ENCODE measurements around the gene OR52H1.

The OR52H1 gene

GRCh38 chr11:5521540-5521939 is 26.8 kb downstream of the OR52H1 start:
- no peak overlapping the region for H3K27ac Mint-ChIP-seq
- no peak overlapping the region for H3K4me3 Mint-ChIP-seq
- peaks cover 11 to 12% of the 10 kb centered on the region in 2 donors for H3K27me3 Mint-ChIP-seq
- H3K9me3 Mint-ChIP-seq, result no peaks in the 10 kb centered on the region
- H3K36me3 Mint-ChIP-seq (ENCODE audit: insufficient read depth), result no peaks in the 10 kb centered on the region
- DNase-seq, result no peak
- no peaks in the 10 kb centered on the region for H3K4me1 Mint-ChIP-seq (ENCODE audit: low read depth in 2 of 2)
- no peak for ATAC-seq (replicated peaks)

GRCh38 chr11:5516599-5516998 is 31.7 kb downstream of the OR52H1 start, which contains the start of gene UBQLNL:
TSS of gene UBQLNL (minus strand) at chr11:5516699. CDS start at chr11:5516441, 258 bp downstream.
- H3K4me3 Mint-ChIP-seq, result no peak within 1 kb of the TSS
- H3K27me3 Mint-ChIP-seq, result no peaks in the 10 kb centered on the region
- no peaks in the 10 kb centered on the region for H3K36me3 Mint-ChIP-seq (ENCODE audit: insufficient read depth)
- DNase-seq (no peak), ATAC-seq (replicated peaks) (no peak)
- H3K4me1 Mint-ChIP-seq (ENCODE audit: low read depth in 2 of 2), result no peaks in the 10 kb centered on the region
- H3K9me3 Mint-ChIP-seq, result no peaks in the 10 kb centered on the region
- H3K27ac Mint-ChIP-seq, result no peak within 1 kb of the TSS

- ATAC-seq (replicated peaks), result no peak
- H3K4me3 Mint-ChIP-seq, result no peak overlapping the region
- DNase-seq, result no peak
These were observed 33.5 kb downstream of the OR52H1 start for GRCh38 chr11:5514841-5515240.

GRCh38 chr11:5509803-5510202 is 38.5 kb downstream of the OR52H1 start, which contains the start of gene UBQLN3:
TSS of gene UBQLN3 (minus strand) at chr11:5509957. CDS start at chr11:5509558, 399 bp downstream.
- no peak within 1 kb of the TSS for H3K27ac Mint-ChIP-seq
- no peaks in the 10 kb centered on the region for H3K36me3 Mint-ChIP-seq (ENCODE audit: insufficient read depth)
- H3K9me3 Mint-ChIP-seq, result no peaks in the 10 kb centered on the region
- H3K27me3 Mint-ChIP-seq, result peaks cover 14 to 32% of the 10 kb centered on the region in 2 donors
- no peaks in the 10 kb centered on the region for H3K4me1 Mint-ChIP-seq (ENCODE audit: low read depth in 2 of 2)
- H3K4me3 Mint-ChIP-seq, result no peak within 1 kb of the TSS
- DNase-seq (no peak), ATAC-seq (replicated peaks) (no peak)

More at GRCh38 chr11:5514841-5515240, 33.5 kb downstream of the OR52H1 start:
- H3K36me3 Mint-ChIP-seq (ENCODE audit: insufficient read depth), result no peaks in the 10 kb centered on the region
- H3K4me1 Mint-ChIP-seq (ENCODE audit: low read depth in 2 of 2), result no peaks in the 10 kb centered on the region
- no peak overlapping the region for H3K27ac Mint-ChIP-seq
- H3K9me3 Mint-ChIP-seq, result no peaks in the 10 kb centered on the region
- peaks cover 0 to 10% of the 10 kb centered on the region in 2 donors for H3K27me3 Mint-ChIP-seq

GRCh38 chr11:5508605-5509004 is 39.7 kb downstream of the OR52H1 start:
- ATAC-seq (replicated peaks) (no peak), DNase-seq (no peak)
- no peak overlapping the region for H3K4me3 Mint-ChIP-seq
- H3K27me3 Mint-ChIP-seq, result peaks cover 17 to 32% of the 10 kb centered on the region in 2 donors
- no peaks in the 10 kb centered on the region for H3K36me3 Mint-ChIP-seq (ENCODE audit: insufficient read depth)
- H3K27ac Mint-ChIP-seq, result no peak overlapping the region
- H3K9me3 Mint-ChIP-seq, result no peaks in the 10 kb centered on the region
- H3K4me1 Mint-ChIP-seq (ENCODE audit: low read depth in 2 of 2), result no peaks in the 10 kb centered on the region

- Mint-ChIP-seq H3K4me1 (ENCODE audit: low read depth in 2 of 2) (no peaks in the 10 kb centered on the region), H3K36me3 (ENCODE audit: insufficient read depth) (no peaks in the 10 kb centered on the region), H3K27ac (no peak overlapping the region), H3K27me3 (peaks cover 17 to 32% of the 10 kb centered on the region in 2 donors), H3K4me3 (no peak overlapping the region), H3K9me3 (no peaks in the 10 kb centered on the region)
- ATAC-seq (replicated peaks), result no peak
- DNase-seq, result no peak
These were observed 40.4 kb downstream of the OR52H1 start for GRCh38 chr11:5507933-5508305.

- DNase-seq, result no peak
- H3K36me3 Mint-ChIP-seq (ENCODE audit: insufficient read depth), result no peaks in the 10 kb centered on the region
These were observed 41.0 kb downstream of the OR52H1 start for GRCh38 chr11:5507177-5507932.

GRCh38 chr11:5505363-5506048 is 42.8 kb downstream of the OR52H1 start:
- Mint-ChIP-seq H3K4me3 (no peak overlapping the region), H3K27ac (no peak overlapping the region), H3K36me3 (ENCODE audit: insufficient read depth) (no peaks in the 10 kb centered on the region), H3K4me1 (ENCODE audit: low read depth in 2 of 2) (no peaks in the 10 kb centered on the region), H3K9me3 (no peaks in the 10 kb centered on the region), H3K27me3 (peaks cover 35 to 40% of the 10 kb centered on the region in 2 donors)
- ATAC-seq (replicated peaks) (no peak), DNase-seq (no peak)

More at GRCh38 chr11:5507177-5507932, 41.0 kb downstream of the OR52H1 start:
- Mint-ChIP-seq H3K4me3 (no peak overlapping the region), H3K9me3 (no peaks in the 10 kb centered on the region), H3K4me1 (ENCODE audit: low read depth in 2 of 2) (no peaks in the 10 kb centered on the region), H3K27ac (no peak overlapping the region), H3K27me3 (peaks cover 21 to 35% of the 10 kb centered on the region in 2 donors)
- ATAC-seq (replicated peaks), result no peak

- Mint-ChIP-seq H3K27me3 (peaks cover 34% of the 10 kb centered on the region in 2 donors), H3K36me3 (ENCODE audit: insufficient read depth) (no peaks in the 10 kb centered on the region), H3K4me1 (ENCODE audit: low read depth in 2 of 2) (no peaks in the 10 kb centered on the region), H3K9me3 (no peaks in the 10 kb centered on the region), H3K27ac (no peak overlapping the region), H3K4me3 (no peak overlapping the region)
- ATAC-seq (replicated peaks), result no peak
- no peak for DNase-seq
These were observed 43.9 kb downstream of the OR52H1 start for GRCh38 chr11:5504403-5504921.

- Mint-ChIP-seq H3K36me3 (ENCODE audit: insufficient read depth) (no peaks in the 10 kb centered on the region), H3K9me3 (no peaks in the 10 kb centered on the region), H3K27me3 (peaks cover 15 to 24% of the 10 kb centered on the region in 2 donors), H3K4me1 (ENCODE audit: low read depth in 2 of 2) (no peaks in the 10 kb centered on the region), H3K4me3 (no peak overlapping the region), H3K27ac (no peak overlapping the region)
- DNase-seq (no peak), ATAC-seq (replicated peaks) (no peak)
These were observed 47.9 kb downstream of the OR52H1 start for GRCh38 chr11:5500393-5500801.

GRCh38 chr11:5499671-5500070 is 48.7 kb downstream of the OR52H1 start:
- no peak overlapping the region for H3K27ac Mint-ChIP-seq
- no peaks in the 10 kb centered on the region for H3K4me1 Mint-ChIP-seq (ENCODE audit: low read depth in 2 of 2)
- no peaks in the 10 kb centered on the region for H3K36me3 Mint-ChIP-seq (ENCODE audit: insufficient read depth)
- H3K9me3 Mint-ChIP-seq, result no peaks in the 10 kb centered on the region
- DNase-seq (no peak), ATAC-seq (replicated peaks) (no peak)
- no peak overlapping the region for H3K4me3 Mint-ChIP-seq
- peaks cover 15 to 20% of the 10 kb centered on the region in 2 donors for H3K27me3 Mint-ChIP-seq

Data from effector memory CD8-positive, alpha-beta T cell (primary cell).